NCI-H510A (cell line): ENCODE results near the gene PLCG1.
"Not testable (repeated sequence)": the region's sequence is repeated elsewhere in the genome, so short reads cannot be mapped to it uniquely, and the experiment has no call there.

ENCODE experiments used
- DNase-seq: peaks from one replicate; lab custom pipeline; 2025; lab: John Stamatoyannopoulos, UW

The PLCG1 gene

DNA sequence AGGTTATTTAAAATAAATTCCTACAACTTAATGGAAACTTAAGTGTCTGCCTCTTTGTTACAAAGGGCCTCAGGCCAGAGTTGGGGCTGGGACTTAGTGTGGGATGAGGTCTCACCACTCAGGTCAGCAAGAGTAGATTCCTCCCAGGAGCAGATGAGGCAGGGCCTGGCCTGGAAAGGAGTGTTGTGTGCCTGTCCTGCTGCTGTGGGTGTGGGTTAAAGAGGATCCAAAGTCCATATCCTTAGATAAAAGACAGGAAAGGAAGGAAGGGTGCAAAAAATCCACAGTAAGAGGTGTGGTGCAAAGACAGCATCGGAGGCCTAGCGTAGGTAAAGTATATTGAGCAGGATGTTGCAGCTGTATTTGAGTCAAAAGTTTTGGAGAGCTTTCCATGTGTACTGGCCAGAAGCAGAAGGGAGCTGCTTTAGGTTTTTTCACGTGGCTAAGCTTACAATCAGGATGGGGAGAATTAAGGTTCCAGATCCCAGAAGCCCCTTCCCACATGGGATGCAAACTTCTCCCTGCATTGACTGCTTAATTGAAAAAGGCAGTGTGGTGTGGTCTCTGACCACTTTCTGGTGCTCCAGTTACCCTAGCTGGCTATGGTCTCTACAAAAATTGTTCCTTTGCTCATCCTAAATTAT, 12.8 kb upstream of the PLCG1 start:
- no peak for DNase-seq

DNA sequence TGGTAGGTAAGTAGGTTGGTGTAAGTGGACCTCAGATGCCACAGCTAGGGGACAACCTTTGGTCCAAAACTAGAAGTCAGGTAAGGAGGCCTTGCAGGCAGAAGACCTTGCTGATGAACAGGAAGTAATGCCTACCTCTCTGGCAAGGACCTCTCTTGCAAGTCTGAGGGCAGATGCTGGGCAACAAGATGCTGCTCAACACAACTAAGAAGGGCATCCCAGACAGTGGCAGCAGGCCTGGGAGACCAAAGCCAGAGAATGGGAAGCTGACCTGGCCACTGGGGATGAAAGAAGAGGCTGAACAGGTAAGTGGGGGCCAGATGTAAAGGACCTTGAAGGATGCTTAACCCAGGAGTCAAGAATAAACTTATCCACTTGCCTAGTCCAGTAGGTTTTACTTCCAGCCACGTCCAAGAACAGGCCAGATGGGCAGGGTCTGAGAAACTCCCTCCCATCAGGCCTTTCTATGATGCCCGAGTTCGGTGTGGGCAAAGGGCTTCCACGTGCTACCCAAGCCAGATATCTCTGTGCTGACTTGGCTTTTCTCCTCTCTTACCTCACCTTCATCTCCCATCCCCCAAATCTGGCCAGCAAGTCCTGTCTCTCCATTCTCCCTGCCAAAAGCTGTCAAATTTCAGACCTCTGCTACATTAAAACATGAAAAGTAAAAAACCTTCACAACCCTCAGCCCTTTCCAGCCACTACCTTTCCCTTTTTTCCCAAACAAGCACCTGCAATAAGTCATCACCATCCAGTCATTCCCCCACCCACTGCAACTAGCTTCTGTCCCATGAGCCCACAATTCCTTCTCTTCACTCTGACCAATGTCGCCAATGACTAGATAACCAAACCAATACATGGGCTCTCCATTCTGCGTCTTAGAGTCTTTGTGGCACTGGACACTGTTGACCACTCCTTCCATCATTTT, 11.5 kb upstream of the PLCG1 start:
- DNase-seq = no peak

DNA sequence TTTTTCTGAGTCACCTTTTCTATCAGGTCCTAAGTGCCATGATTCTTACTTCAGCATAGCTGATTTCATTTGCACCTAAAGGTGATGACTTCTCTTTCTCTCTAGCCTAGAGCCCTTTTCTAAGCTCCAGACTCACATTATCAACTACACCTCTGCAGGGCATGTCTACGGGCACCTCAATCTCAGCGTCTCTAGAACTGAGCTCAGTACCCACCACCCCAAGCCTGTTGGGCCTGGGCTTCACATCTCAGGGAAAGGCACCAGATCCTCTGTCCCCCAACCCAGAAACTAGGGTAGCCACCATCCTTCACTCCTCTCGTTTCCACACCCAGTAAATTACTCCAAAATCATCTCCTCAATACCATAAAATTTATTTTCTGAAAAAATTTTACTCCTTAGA, 10.6 kb upstream of the PLCG1 start:
- no peak for DNase-seq

DNA sequence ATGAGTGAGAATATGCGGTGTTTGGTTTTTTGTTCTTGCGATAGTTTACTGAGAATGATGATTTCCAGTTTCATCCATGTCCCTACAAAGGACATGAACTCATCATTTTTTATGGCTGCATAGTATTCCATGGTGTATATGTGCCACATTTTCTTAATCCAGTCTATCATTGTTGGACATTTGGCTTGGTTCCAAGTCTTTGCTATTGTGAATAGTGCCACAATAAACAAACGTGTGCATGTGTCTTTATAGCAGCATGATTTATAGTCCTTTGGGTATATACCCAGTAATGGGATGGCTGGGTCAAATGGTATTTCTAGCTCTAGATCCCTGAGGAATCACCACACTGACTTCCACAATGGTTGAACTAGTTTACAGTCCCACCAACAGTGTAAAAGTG, 9.0 kb upstream of the PLCG1 start:
- not testable (repeated sequence) for DNase-seq

DNA sequence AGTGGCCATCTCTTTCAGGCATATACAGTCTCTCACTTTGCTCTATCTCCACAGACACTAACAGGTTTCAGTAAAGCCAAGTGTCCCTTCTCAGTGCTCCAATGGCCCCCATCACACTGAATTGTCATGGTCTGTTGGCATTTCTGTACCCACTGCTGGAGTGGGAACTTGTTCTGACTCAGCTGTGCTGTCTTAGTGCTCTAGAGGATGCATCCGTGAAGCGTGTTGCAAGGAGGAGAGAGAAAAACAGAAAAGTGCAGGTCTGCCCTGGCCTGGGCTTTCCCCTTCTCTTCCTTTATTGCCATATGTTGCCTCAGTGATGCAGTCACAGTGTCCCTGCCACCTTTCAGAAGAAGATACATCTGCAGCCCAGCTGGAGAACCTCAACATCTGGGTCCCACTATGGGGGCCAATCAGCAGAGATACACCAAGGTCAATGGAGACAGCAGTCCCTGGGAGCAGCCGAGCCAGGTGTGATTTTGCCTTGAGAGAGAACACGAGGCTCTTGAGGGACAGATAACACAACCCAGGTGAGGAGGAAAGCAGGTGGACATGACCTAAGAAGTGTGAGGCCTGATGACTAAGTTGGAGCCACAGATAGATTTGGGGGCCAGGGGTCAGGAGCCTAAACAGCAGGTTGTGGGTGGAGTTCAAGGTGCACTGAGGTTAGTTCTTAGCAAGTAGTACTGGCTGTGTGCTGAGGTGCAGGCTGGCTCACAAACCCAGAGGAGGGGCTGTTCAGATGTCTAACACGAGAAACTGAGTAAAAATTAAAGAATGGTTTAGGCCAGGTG, 5.6 kb upstream of the PLCG1 start:
- DNase-seq = no peak

DNA sequence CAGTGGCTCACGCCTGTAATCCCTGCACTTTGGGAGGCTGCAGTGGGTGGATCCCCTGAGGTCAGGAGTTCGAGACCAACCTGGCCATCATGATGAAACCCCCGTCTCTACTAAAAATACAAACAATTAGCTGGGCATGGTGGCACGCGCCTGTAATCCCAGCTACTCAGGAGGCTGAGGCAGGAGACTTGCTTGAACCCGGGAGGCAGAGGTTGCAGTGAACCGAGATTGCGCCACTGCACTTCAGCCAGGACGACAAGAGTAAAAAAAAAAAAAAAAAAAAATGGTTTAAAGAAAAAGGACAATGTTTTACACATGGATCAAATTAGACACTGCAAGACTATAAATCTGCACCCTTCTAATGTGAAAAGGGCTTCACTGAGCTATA, 5.0 kb upstream of the PLCG1 start:
- DNase-seq = not testable (repeated sequence)

DNA sequence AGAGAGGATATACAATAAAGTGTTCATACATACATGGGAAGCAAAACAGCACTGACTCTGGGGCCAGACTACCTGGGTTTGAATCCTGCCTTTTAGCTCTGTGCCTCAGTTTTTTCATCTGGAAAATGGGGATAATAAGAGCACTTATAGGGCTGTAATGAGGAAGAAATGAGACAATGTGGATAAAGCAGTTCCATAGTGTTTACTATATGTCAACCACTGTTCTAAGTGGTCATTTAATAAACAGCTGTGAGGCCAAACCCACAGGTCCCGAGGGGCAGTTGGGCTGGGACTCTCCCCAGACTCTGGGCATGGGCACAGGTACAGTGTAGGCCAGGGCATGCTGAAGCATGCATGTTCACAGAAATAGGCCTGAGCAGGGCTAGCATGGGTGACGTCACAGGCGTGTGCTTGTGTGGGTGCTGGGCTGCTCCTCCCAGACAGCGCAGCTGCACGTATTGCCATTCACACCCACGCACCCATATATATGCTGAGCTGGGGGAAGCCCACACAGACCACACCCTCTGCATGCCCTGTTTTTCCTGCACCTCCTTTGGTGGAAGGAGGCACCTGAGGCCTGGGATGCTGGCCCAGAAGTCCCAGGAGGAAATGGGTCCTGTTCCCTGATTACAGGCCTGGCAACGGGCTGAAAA, 3.5 kb upstream of the PLCG1 start:
- DNase-seq = no peak

DNA sequence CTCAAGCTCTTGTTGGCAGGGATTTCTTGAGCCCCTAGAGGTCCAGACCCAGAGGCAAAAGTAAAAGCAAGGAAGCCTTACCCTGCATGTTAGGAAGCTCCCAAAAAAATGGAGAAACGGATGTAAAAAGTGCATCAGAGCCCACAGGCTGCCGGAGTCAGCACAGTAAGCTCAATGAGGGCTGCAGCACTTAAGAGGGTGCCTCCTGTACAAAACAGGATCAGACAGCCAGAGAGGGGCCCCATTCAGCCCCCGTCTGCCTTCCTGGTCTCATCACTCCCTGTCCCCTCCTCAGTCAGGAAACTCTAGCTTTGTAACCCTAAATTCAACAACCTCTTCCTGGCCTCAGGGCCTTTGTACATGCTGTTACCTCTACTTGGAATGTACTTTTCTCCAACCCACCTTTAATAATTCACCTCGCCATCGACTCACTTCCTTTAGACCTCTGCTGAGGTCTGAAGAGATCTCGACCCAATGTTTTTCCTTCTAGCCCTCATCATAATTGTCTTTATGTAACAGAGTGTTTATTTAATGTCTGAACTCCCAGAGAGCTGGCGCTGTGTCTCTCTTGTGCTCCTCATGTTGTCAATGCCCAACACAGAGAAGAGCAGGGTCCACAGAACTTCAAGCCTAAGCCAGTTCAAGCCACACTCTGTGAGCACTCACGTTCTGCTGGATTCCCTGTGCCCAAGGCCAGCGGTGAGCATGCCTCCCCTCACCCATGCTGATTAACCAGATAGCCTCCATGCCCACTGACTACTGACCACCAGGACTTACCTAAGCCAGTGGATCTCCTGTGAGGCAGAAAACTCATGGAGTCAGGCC, 2.8 kb upstream of the PLCG1 start:
- no peak for DNase-seq

DNA sequence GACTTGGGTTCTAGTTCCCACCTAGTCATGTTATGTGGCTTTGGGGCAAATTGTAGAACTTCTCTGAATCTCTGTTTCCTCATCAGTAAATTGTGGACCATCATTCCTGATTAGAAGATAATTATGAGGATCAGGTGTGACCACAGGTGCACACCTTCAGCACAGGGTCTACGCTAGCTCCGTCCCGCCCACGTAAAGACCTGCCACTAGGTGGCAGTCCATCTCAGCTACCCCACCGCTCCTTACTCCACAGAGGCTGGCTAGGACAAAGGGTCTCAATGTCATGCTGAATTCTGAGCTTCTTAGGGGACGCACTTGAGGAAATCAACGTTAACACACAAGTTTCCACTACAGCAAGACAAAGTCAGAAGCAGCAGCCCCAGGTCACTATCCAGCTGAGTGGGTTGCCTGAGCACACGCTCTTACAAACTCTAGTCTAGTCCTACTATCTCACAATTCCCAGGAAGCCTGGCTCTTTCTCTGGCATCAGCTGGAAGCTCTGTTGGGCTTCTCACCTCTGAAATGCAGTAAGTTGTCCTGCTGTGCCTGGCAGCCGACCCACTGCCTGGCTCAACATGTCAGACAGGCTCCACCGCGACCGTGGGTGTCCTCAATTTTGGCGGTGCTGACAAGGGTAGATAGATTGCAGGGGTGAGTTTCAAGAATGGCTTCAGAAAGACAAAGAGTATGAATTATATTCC, 2.0 kb upstream of the PLCG1 start:
- no peak for DNase-seq

DNA sequence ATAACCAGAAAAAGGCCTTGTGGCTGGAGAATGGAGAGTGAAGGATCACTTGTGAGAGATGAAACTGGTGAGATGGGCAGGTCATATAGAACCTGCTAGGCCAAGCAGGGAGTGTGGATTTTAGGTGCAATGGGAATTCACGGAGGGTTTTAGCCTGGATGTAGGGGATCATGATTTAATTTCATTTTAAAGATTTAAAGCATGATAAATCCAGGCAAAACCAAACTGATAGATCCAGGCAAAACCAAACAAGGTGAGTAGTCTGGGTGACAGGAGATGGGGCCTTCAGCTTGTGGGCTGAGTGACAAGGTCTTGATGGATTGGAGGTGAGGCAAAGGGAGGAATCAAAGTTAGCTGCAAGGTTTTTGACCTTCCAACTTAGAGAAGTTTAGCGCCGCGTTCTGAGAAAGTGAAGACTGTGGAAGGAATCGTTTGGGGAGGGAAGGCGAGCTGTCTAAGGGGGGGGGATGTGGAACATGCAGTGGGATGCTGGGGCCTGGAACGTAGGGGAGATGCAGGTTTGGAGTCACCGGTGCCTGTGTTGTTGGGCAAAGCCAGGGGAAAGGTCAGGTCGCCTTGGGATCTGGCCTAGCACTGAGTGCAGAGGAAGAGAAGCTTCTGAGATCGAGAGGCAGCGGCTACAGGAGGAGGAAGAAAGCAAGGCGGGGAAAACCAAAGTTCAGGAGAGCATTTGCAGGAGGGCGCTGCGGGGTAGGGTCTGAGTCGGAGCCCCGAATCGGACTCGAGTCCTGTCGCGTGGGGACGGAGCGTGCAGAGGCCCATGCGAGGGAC, 1.3 kb upstream of the PLCG1 start:
- DNase-seq = no peak

DNA sequence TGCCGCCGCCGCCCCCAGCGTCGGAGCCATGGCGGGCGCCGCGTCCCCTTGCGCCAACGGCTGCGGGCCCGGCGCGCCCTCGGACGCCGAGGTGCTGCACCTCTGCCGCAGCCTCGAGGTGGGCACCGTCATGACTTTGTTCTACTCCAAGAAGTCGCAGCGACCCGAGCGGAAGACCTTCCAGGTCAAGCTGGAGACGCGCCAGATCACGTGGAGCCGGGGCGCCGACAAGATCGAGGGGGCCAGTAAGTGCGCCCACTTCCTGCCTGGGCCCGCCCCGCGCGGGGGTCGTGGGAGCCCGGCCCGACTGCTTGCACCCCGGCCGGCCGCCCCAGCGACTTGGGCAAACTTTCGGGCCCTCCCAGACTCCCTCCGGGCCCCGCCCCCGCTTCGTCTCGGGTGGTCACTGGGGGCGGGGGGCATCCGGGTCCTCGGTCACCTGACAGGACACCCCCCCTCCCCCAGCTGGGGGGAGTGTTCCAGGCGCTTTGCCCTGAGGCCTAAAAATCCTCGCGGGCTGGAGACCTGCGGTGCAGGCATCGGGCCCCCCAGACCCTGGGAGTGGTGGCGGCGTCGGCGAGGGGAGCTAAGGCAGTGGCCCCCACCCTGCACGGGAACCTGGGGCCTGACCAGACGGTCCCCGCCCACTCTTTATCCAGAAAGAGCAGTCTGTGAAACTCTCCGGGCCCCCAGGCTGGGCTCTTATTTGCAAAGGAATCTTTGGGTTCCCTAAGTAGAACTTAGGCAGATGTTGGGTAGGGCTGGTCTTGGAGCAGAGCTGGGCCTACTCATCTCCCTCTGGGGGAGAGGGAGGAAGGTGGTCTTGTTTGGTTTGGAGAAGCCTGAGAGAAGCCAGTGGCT, 501 bp downstream of the PLCG1 start:
- DNase-seq = no peak

DNA sequence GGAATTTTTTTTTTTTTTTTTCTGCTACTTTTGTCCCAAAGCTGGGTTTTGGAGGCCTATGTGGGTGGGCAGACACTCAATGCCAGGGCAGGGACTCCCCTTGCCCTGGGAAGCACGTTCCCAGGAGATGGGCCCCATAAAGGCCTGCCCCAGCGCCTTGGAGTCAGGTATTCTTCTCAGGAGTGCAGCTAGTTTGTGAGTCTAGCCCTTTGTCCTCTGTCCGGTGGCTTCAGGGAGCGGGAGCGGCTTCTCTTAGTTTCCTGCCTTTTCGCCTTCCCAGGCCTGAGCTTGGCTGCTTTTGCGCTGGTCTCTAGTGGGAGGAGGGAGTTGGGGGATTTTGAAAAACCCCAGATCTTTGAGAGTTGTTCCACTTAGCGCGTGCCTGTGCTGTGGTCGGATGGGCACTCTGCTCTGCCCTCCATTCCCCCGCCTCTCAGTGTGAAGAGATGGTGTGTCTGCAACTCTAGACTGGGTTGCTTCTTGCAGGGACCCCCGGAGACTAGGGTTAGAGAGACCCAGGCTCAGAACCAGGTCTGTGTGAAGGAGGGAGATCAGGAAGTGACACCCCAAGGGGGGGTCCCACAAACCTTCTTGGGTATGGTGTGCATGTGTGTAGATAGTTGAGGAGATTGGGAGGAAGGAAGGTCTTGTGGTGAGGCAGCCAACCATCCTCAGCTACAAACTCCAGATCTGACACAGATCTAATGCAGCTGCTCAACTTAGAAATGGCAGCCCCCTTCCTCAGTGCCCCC, 1.3 kb downstream of the PLCG1 start:
- DNase-seq = no peak

DNA sequence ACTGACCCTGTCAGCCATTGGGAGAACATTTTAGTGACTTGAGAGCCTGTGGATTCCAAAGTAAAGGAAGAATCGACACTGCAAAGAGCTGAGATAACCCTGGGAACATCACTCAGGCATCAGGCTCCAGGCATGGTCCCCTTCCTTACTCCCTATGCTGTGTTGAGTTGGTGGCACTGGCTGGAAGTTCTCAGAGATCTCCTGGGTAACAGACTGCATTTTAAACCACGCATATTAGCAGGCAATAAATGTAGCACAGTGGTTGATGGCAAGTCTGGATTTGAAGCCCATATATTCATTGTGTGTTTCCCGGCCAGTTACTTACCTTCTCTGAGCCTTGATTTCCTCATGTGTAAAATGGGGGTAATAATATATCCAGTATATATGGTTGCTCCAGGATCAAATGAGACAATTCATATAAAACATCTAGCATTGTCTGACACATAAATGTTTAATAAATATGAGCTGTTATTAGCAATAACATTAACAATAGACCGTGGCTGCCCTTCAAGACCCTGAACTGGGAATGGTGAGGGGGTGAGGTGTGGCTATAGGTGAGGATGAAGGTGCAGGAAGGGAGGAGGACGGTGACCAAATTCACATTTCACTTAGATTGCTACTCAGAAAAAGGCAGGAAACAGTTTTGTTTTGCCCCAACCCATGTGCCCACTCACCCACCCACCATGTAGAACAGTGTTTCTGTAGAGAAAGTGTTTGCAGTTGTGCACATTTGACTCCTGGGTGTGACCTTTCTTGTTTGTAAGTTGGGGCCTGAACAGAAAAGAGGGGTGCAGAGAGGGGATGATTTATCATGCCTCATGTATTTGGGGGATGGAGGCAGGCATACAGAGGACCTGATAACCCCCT, 2.1 kb downstream of the PLCG1 start:
- no peak for DNase-seq

DNA sequence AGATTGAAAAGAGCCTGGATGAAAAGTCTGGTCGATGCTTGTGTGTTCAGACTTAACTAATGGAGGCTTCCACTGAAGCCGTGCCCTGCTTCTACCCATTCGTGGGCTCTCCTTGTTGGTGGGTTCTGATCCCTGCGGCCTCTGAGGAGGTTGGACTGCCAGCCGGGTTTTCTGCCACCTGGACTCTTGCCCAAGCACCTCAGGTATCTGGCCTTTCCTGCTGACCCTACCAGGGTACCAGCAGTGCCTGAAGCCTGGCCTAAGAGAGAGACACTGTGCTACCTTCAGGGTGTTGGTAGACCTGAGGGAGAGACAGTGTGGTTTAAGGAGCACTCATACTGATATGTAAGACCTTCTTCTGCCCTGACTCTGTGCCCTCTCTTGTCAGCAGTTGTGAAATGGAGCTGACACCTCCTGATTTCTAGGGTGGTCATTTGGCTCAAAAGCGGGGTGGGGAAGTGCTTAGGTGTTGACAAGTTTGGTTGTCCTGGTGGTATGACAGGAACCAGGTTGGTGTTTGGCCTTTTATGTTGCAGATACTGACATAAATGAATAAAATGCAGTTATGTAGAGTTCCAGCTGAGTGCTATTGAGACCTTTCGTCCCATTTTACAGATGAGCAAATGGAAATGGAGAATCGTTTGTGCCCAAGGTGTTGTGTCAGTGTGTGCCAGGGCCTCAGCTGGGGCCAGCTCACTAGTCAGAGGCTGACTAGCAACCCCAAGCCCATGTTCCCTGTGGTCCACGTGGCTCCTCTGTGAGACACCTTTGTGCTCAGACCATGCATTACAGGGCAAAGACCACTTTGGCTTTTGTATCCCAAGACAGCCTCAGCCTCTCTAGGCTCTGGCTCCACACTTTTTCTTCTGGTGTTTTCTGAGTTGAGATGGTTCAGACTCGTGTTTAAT, 3.1 kb downstream of the PLCG1 start:
- no peak for DNase-seq

DNA sequence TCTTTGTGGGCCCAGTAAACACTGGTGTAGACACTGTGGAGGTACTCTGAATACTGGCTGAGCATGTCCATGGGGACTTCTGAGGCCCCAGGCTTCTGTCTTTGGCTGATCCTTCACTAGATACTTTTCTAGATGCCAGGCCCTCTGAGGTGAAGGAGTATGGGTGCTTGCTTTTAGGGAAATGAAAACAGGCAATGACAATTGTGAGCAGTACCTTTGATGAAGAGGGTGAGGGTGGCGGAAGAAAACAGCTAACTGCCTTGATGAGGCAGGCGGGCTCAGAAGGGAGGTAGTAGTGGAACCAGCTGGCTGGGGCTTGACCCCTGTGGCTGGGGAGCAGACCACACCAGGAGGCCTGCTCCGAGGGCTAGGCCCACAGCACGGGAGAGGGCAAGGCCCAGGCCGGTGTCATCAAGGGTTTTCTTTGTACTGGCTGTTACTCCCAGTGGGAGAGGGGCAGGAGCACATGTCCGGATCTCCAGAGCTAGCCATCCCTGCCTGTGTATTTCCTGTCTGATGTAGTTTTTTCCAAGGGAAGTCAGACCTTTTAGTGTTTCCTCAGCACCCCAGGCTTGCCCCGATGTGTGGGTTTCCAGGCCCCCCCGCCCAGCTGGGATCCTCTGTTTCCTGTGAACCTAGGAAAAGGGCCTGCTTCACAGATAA, 3.9 kb downstream of the PLCG1 start:
- no peak for DNase-seq

DNA sequence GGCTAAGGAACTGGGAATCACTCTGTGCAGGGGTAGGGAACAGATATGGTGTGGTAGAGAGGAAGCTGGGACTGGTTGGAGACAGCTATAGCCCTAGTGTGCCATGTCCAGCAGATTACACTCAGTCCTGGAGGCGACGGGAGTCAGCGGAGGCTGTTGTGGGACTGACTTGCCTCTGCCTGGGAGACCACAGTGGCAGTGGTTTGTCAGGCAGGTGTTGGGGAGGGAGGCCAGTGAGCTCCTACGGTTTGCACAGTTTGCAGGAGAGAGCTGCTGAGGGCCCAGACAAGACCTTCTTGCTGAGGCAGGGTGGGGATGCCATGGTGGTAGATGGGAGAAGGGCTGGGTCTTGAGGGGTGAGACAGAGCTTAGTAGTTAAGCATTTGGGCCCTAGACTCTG, 4.9 kb downstream of the PLCG1 start:
- DNase-seq = no peak
